Measurements from ENCODE around the gene KIF1A. TPM values are rescaled to one million over a fixed set of nuclear protein-coding genes. Genes with fewer than 3 reads are reported as not detected.

Gene KIF1A
- total and polyA plus RNA-seq, 2 of the 13 experiments (the other 11 are each of a cell fraction or from before 2014, with no cell fraction given), result 0.01 TPM; not detected in 1

GRCh38 chr2:240864475-240864874 is 44.5 kb upstream of the KIF1A start (continued):
- TF ChIP-seq TFE3 (CRISPR knock-in tag; IDR thresholded peaks at IDR 0.05) (peak; percentile 77), TIGD3 (CRISPR knock-in tag; IDR thresholded peaks at IDR 0.05; ENCODE audit: borderline replicate concordance) (no peak), ZNF572 (CRISPR knock-in tag; IDR thresholded peaks at IDR 0.05) (no peak), ZNF704 (CRISPR knock-in tag; IDR thresholded peaks at IDR 0.05; ENCODE audit: borderline replicate concordance) (no peak), FOXM1 (CRISPR knock-in tag; IDR thresholded peaks at IDR 0.05) (no peak), REPIN1 (CRISPR knock-in tag; IDR thresholded peaks at IDR 0.05; ENCODE audit: borderline replicate concordance, low read depth) (peak; percentile 41; the same call in 1 of the 2 replicates), E2F1 (CRISPR knock-in tag; IDR thresholded peaks at IDR 0.05) (no peak), NBN (conservative IDR thresholded peaks at IDR 0.05) (no peak), GATAD1 (CRISPR knock-in tag; IDR thresholded peaks at IDR 0.05) (no peak), ISX (CRISPR knock-in tag; conservative IDR thresholded peaks at IDR 0.05) (no peak), NCOA5 (CRISPR knock-in tag; IDR thresholded peaks at IDR 0.05) (no peak), GLI4 (CRISPR knock-in tag; IDR thresholded peaks at IDR 0.05; ENCODE audit: borderline replicate concordance) (no peak), ZNF670 (CRISPR knock-in tag; IDR thresholded peaks at IDR 0.05; ENCODE audit: borderline replicate concordance) (no peak), RCOR2 (CRISPR knock-in tag; IDR thresholded peaks at IDR 0.05) (0 out of 2 replicates have a peak, but pooled peaks have one; percentile 42), IKZF1 (IDR thresholded peaks at IDR 0.05) (no peak), SMARCE1 (IDR thresholded peaks at IDR 0.05; ENCODE audit: borderline replicate concordance) (no peak), ZNF563 (CRISPR knock-in tag; IDR thresholded peaks at IDR 0.05) (no peak), HNRNPH1 (optimal IDR thresholded peaks at IDR 0.05; ENCODE audit: low read depth, low read length) (no peak), HINFP (CRISPR knock-in tag; IDR thresholded peaks at IDR 0.05; ENCODE audit: low read depth) (no peak), ZBTB2 (CRISPR knock-in tag; IDR thresholded peaks at IDR 0.05; ENCODE audit: low read depth) (no peak), SMAD9 (CRISPR knock-in tag; IDR thresholded peaks at IDR 0.05) (no peak), FLYWCH1 (CRISPR knock-in tag; IDR thresholded peaks at IDR 0.05) (no peak), FOXJ3 (CRISPR knock-in tag; IDR thresholded peaks at IDR 0.05; ENCODE audit: borderline replicate concordance) (0 out of 2 replicates have a peak, but pooled peaks have one; percentile 15)
